Fibroblast of gingiva (primary cell): ENCODE results near the gene PRM3.

Source experiments
- DNase-seq: peaks from one replicate; pipeline ENCODE4 v3.0.0-alpha.2; 2011; ENCODE audit warnings: low read depth

PRM3 gene

DNA sequence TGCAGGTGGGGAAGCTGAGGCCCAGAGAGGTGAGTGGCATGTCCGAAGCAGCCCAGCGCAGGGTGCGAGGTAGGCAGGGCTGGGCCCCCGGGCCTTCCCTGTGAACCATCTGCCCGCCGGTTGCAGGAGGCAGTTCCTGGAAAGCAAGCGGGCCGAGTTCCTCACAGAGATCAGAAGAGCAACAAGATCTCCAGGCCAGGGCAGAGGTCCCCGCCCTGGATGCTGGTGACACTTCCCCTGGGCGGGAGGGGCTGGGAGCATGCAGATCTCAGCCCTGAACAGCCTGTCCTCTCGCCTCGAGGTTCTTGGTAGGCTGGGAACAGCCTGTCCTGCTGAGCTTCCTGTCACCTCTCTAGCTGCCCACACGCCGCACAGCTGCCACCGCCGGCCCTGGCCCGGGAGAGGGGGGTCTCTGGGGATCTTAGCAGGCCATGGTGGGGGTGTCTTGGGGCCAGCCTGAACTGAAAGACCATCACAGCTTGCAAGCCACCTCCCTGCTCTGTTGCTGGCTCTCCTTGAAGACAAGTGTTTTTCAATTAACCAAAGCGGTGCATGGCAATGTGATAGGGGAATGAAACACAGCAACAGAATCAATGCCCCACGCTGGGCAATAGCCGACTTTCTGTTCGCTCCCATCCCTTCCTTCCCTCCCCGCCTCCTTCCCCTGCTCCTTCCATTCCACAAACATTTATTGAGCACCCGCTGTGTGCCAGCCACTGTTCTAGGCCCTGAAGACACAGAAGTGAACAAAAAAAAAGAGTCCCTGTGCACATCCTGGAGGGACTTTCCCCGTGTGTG, 49.1 kb downstream of the PRM3 start:
- DNase-seq, result no peak
